HepG2 (cell line): Measurements from ENCODE around the gene TSNAXIP1. TPM values are rescaled to one million over a fixed set of nuclear protein-coding genes. Genes with fewer than 3 reads are reported as not detected.

Experiments
- CC2D1A ChIP-seq: sonication (generic); formaldehyde crosslinking; IDR thresholded peaks from 2 replicates; pipeline ENCODE4 v1.8.1; 2023; ENCODE audit warnings: mild to moderate bottlenecking, missing genetic modification reagents
- HNRNPH1 ChIP-seq: fragments of 200-400 bp; formaldehyde crosslinking; optimal IDR thresholded peaks from 2 replicates; pipeline ENCODE3; 2017; ENCODE audit warnings: mild to moderate bottlenecking, low read depth, low read length
- KDM2A ChIP-seq: sonication (generic); formaldehyde crosslinking; IDR thresholded peaks from 2 replicates; pipeline ENCODE4 v1.4.0; 2020; ENCODE audit warnings: low read depth, missing genetic modification reagents, borderline replicate concordance
- PHB2 ChIP-seq: fragments of 450-650 bp; IDR thresholded peaks from 2 replicates; pipeline ENCODE4 v1.6.1; 2018; ENCODE audit not compliant: partially characterized antibody
- TMF1 ChIP-seq: sonication (generic); formaldehyde crosslinking; IDR thresholded peaks from 2 replicates; pipeline ENCODE4 v1.8.1; 2022; ENCODE audit warnings: low read depth, missing genetic modification reagents
- ZBTB3 ChIP-seq: sonication (generic); formaldehyde crosslinking; IDR thresholded peaks from 2 replicates; pipeline ENCODE4 v1.4.0; 2020; ENCODE audit warnings: low read depth, mild to moderate bottlenecking, moderate library complexity, missing genetic modification reagents, borderline replicate concordance
- ZFY ChIP-seq: sonication (generic); formaldehyde crosslinking; IDR thresholded peaks from 2 replicates; pipeline ENCODE4 v1.4.0; 2020; ENCODE audit warnings: missing genetic modification reagents
- ZHX1 ChIP-seq: sonication (generic); formaldehyde crosslinking; IDR thresholded peaks from 2 replicates; pipeline ENCODE4 v1.8.1; 2022; ENCODE audit warnings: low read depth, mild to moderate bottlenecking, missing genetic modification reagents
- ZMAT5 ChIP-seq: sonication (generic); formaldehyde crosslinking; IDR thresholded peaks from 2 replicates; pipeline ENCODE4 v1.5.0; 2020; ENCODE audit warnings: mild to moderate bottlenecking, low read depth, missing genetic modification reagents, borderline replicate concordance
- ZNF33A ChIP-seq: sonication (generic); formaldehyde crosslinking; IDR thresholded peaks from 2 replicates; pipeline ENCODE4 v1.5.1; 2020; ENCODE audit warnings: missing genetic modification reagents, mild to moderate bottlenecking, moderate library complexity, borderline replicate concordance
- ZNF572 ChIP-seq: sonication (generic); formaldehyde crosslinking; IDR thresholded peaks from 2 replicates; pipeline ENCODE4 v1.5.1; 2020; ENCODE audit warnings: mild to moderate bottlenecking, missing genetic modification reagents
- ZNF709 ChIP-seq: sonication (generic); formaldehyde crosslinking; IDR thresholded peaks from 2 replicates; pipeline ENCODE4 v1.5.0; 2020; ENCODE audit warnings: mild to moderate bottlenecking, missing genetic modification reagents
- ZNF781 ChIP-seq: sonication (generic); formaldehyde crosslinking; IDR thresholded peaks from 2 replicates; pipeline ENCODE4 v1.5.1; 2020; ENCODE audit warnings: borderline replicate concordance, mild to moderate bottlenecking, missing genetic modification reagents; ENCODE audit errors: not compliant biosample characterization
- ZNF850 ChIP-seq: sonication (generic); formaldehyde crosslinking; conservative IDR thresholded peaks from 2 replicates; pipeline ENCODE4 v1.9.0; 2021; ENCODE audit warnings: mild to moderate bottlenecking, missing genetic modification reagents
- polyA plus RNA-seq, 8 experiments: library from polyadenylated mRNA; depleted of rRNA in 3 of 8; stranded (reverse) in 7 of 8; unstranded in 1 of 8; fragments of >200 nt; fragmentation: Illumina TruSeq in 4 of 8; extraction: Trizol in 4 of 8; gene quantifications; 2 replicates each; pipeline versions ENCODE4 v1.2.1 to v1.2.3, GENCODE V29; 2011 to 2016; ENCODE audit warnings: low read depth in 4 of 8, missing spikeins in 1 of 8, mixed read lengths in 1 of 8; ENCODE audit not compliant: insufficient read depth in 1 of 8
- total RNA-seq, 5 experiments: library from RNA; depleted of rRNA; stranded (reverse); fragments of >200 nt; fragmentation: Illumina TruSeq; extraction: Trizol; gene quantifications; 2 replicates each; pipeline ENCODE4 v1.2.3, GENCODE V29; 2016; ENCODE audit warnings: low read depth in 1 of 5
- TF ChIP-seq, protein P1 (sequence below): fragments of 450-650 bp; IDR thresholded peaks from 2 replicates; pipeline ENCODE4 v1.6.1; 2017; ENCODE audit warnings: mild to moderate bottlenecking
- TF ChIP-seq, protein P2 (sequence below): sonication (generic); formaldehyde crosslinking; IDR thresholded peaks from 2 replicates; pipeline ENCODE4 v1.4.0; 2020; ENCODE audit warnings: missing genetic modification reagents
- TF ChIP-seq, protein P3 (sequence below): sonication (generic); formaldehyde crosslinking; IDR thresholded peaks from 2 replicates; pipeline ENCODE4 v1.5.0; 2020; ENCODE audit warnings: missing genetic modification reagents, mild to moderate bottlenecking, borderline replicate concordance

Gene TSNAXIP1
- total and polyA plus RNA-seq, 2 of the 13 experiments (the other 11 are each of a cell fraction or from before 2014, with no cell fraction given), result 0.37 to 0.86 TPM

DNA sequence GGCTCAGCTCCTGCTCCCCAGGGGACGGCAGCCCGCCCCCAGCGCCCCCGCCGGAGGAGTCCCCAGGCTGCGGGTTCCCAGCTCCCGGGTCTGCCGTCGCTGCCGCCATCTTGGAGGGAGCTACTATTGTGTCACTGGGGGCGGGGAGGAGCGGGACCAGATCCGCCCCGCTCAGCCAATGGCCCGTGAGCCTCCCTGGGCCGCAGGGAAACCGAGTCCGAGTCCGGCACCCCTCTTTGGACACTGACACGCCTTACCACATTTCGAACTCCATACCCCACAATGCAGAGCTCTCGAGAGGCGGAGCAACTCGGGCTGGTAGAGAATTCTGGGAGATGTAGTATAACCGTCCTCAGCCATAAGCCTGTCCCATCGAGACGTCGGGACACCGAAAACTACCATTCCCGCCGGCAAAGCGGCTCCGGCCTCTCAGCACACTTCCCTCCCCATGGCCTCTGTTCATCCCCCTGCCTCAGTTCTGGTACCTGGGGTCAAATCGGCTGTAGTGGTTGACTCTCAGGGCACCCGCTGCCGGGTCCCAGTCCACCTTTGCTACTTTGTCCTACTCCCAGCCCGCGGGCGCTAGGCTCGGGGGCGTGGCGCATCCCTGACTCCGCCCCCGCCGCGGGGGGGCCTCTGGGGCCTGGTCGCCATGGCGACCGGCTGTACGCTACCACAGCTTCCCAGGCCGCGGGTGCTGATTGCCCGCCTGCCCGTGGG is at the start of gene TSNAXIP1, which contains the start of gene RANBP10 (continued):
- TF ChIP-seq, protein P1, sequence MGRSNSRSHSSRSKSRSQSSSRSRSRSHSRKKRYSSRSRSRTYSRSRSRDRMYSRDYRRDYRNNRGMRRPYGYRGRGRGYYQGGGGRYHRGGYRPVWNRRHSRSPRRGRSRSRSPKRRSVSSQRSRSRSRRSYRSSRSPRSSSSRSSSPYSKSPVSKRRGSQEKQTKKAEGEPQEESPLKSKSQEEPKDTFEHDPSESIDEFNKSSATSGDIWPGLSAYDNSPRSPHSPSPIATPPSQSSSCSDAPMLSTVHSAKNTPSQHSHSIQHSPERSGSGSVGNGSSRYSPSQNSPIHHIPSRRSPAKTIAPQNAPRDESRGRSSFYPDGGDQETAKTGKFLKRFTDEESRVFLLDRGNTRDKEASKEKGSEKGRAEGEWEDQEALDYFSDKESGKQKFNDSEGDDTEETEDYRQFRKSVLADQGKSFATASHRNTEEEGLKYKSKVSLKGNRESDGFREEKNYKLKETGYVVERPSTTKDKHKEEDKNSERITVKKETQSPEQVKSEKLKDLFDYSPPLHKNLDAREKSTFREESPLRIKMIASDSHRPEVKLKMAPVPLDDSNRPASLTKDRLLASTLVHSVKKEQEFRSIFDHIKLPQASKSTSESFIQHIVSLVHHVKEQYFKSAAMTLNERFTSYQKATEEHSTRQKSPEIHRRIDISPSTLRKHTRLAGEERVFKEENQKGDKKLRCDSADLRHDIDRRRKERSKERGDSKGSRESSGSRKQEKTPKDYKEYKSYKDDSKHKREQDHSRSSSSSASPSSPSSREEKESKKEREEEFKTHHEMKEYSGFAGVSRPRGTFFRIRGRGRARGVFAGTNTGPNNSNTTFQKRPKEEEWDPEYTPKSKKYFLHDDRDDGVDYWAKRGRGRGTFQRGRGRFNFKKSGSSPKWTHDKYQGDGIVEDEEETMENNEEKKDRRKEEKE, result no peak
- TF ChIP-seq PHB2 (no peak), ZNF709 (peak; percentile 73), ZHX1 (CRISPR knock-in tag) (0 out of 2 replicates have a peak, but pooled peaks have one; percentile 36), ZNF33A (CRISPR knock-in tag) (no peak), HNRNPH1 (no peak), TMF1 (CRISPR knock-in tag) (0 out of 2 replicates have a peak, but pooled peaks have one; percentile 16), ZBTB3 (CRISPR knock-in tag) (no peak), KDM2A (CRISPR knock-in tag) (peak; percentile 30; the same call in 1 of the 2 replicates), ZNF781 (CRISPR knock-in tag) (no peak), ZFY (CRISPR knock-in tag) (peak; percentile 83), ZMAT5 (CRISPR knock-in tag) (no peak), ZNF850 (CRISPR knock-in tag) (no peak), ZNF572 (CRISPR knock-in tag) (no peak), CC2D1A (CRISPR knock-in tag) (no peak)
- TF ChIP-seq, protein P2, sequence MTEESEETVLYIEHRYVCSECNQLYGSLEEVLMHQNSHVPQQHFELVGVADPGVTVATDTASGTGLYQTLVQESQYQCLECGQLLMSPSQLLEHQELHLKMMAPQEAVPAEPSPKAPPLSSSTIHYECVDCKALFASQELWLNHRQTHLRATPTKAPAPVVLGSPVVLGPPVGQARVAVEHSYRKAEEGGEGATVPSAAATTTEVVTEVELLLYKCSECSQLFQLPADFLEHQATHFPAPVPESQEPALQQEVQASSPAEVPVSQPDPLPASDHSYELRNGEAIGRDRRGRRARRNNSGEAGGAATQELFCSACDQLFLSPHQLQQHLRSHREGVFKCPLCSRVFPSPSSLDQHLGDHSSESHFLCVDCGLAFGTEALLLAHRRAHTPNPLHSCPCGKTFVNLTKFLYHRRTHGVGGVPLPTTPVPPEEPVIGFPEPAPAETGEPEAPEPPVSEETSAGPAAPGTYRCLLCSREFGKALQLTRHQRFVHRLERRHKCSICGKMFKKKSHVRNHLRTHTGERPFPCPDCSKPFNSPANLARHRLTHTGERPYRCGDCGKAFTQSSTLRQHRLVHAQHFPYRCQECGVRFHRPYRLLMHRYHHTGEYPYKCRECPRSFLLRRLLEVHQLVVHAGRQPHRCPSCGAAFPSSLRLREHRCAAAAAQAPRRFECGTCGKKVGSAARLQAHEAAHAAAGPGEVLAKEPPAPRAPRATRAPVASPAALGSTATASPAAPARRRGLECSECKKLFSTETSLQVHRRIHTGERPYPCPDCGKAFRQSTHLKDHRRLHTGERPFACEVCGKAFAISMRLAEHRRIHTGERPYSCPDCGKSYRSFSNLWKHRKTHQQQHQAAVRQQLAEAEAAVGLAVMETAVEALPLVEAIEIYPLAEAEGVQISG (CRISPR knock-in tag), result peak; percentile 82
- TF ChIP-seq, protein P3, sequence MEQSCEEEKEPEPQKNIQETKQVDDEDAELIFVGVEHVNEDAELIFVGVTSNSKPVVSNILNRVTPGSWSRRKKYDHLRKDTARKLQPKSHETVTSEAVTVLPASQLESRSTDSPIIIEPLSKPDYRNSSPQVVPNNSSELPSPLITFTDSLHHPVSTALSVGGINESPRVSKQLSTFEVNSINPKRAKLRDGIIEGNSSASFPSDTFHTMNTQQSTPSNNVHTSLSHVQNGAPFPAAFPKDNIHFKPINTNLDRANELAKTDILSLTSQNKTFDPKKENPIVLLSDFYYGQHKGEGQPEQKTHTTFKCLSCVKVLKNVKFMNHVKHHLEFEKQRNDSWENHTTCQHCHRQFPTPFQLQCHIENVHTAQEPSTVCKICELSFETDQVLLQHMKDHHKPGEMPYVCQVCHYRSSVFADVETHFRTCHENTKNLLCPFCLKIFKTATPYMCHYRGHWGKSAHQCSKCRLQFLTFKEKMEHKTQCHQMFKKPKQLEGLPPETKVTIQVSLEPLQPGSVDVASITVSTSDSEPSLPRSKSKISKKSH (CRISPR knock-in tag), result no peak; the same call in 1 of the 2 replicates
